ENCODE measurements around the gene CHKA. TPM values are rescaled to one million over a fixed set of nuclear protein-coding genes. Genes with fewer than 3 reads are reported as not detected.

Gene CHKA
- total RNA-seq, 5 donors from 2014 or later (not counting 1 experiment from before 2014, with no cell fraction given), result 4.4 to 19.4 (median 7.6) TPM

GRCh38 chr11:68042219-68043028 is 78.8 kb downstream of the CHKA start:
- Mint-ChIP-seq H3K36me3 (peaks cover 2% of the 10 kb centered on the region), H3K4me3 (peak overlapping the region in 1 of 3 donors; percentile 93), H3K27me3 (no peaks in the 10 kb centered on the region), H3K9me3 (no peaks in the 10 kb centered on the region), H3K27ac (peak overlapping the region in 1 of 2 donors; percentile 64), H3K4me1 (peaks cover 13 to 19% (median 13%) of the 10 kb centered on the region in 3 donors)
- H3K36me3 ChIP-seq (ENCODE audit: control insufficient read depth in 2 of 2, extremely low read depth in 1 of 2, insufficient read depth in 1 of 2, low read length in 1 of 2), result peaks cover 6 to 47% of the 10 kb centered on the region in 2 donors
- ATAC-seq (replicated peaks in 1 of 4), result no peak
- no peak for DNase-seq
- H3K4me3 ChIP-seq (ENCODE audit: control insufficient read depth in 1 of 2, extremely low read depth in 1 of 2, low read length in 1 of 2), result no peak overlapping the region
- POLR2A ChIA-PET, result no interaction called here
- H3K27me3 ChIP-seq (replicated peaks in 1 of 2; ENCODE audit: control insufficient read depth in 2 of 2, extremely low read depth in 1 of 2, insufficient read depth in 2 of 2, low read length in 1 of 2), result no peaks in the 10 kb centered on the region
- no peak overlapping the region for H3K27ac ChIP-seq (ENCODE audit: low read length)
- 98% methylated on average over 18 of the region's 27 CpGs for WGBS (ENCODE audit: insufficient coverage)
- CTCF ChIA-PET, result no interaction called here
- no peaks in the 10 kb centered on the region for H3K9me3 ChIP-seq
- peaks cover 4 to 54% of the 10 kb centered on the region in 2 experiments for H3K4me1 ChIP-seq (ENCODE audit: control insufficient read depth in 1 of 2, extremely low read depth in 1 of 2, insufficient read depth in 2 of 2, low read length in 2 of 2)

- H3K4me3 ChIP-seq (ENCODE audit: control insufficient read depth in 1 of 2, extremely low read depth in 1 of 2, low read length in 1 of 2), result no peak overlapping the region
- no peaks in the 10 kb centered on the region for H3K9me3 ChIP-seq
- H3K27me3 Mint-ChIP-seq, result no peaks in the 10 kb centered on the region
- ChIA-PET CTCF (no interaction called here), POLR2A (interaction anchor here in 1 of 2 donors (0.6 kb wide), 1 partner anchor 49 kb away, joined by 4 read pairs; no protein-coding TSS in a partner anchor)
- H3K27ac Mint-ChIP-seq, result peak overlapping the region; percentile 73 to 83
- peak overlapping the region in 2 of 3 donors; percentile 49 to 93 for H3K4me3 Mint-ChIP-seq
- no peaks in the 10 kb centered on the region for H3K9me3 Mint-ChIP-seq
- 81% methylated on average over 10 of the region's 12 CpGs for WGBS (ENCODE audit: insufficient coverage)
- H3K4me1 Mint-ChIP-seq, result peaks cover 20 to 26% (median 20%) of the 10 kb centered on the region in 3 donors
- H3K36me3 Mint-ChIP-seq, result no peaks in the 10 kb centered on the region
- DNase-seq (no peak), ATAC-seq (replicated peaks in 1 of 4) (no peak)
- peaks cover 6 to 44% of the 10 kb centered on the region in 2 donors for H3K36me3 ChIP-seq (ENCODE audit: control insufficient read depth in 2 of 2, extremely low read depth in 1 of 2, insufficient read depth in 1 of 2, low read length in 1 of 2)
- H3K27ac ChIP-seq (ENCODE audit: low read length), result peak overlapping the region; percentile 79
- no peaks in the 10 kb centered on the region for H3K27me3 ChIP-seq (replicated peaks in 1 of 2; ENCODE audit: control insufficient read depth in 2 of 2, extremely low read depth in 1 of 2, insufficient read depth in 2 of 2, low read length in 1 of 2)
- H3K4me1 ChIP-seq (ENCODE audit: control insufficient read depth in 1 of 2, extremely low read depth in 1 of 2, insufficient read depth in 2 of 2, low read length in 2 of 2), result peaks cover 4 to 61% of the 10 kb centered on the region in 2 experiments
These were observed 79.5 kb downstream of the CHKA start for GRCh38 chr11:68041617-68042218.

DNA sequence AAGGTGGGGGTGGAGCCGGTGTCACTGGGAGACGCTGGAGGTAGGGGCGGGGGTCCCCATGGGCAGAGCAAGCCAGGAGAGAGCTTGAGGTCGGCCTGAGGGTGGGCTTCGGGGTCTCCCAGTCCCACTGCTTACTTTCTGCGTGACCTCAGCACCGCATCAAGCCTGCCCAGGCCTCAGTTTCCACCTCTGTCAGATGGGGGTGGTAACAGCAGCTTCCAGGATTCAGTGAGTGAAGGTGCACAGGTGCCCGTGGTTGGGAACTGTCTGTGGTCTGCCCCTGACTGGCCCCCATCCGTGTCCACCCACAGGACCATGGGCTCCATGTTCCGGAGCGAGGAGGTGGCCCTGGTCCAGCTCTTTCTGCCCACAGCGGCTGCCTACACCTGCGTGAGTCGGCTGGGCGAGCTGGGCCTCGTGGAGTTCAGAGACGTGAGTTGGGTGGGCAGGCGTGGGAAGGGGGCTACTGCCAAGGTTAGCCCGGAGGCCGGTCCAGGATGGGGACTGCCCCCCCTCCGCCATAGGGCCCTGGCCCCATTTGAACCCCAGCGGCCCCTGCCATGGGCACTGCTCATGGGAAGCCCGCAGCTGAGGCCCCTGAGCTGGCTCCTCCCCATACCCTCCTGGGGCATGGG is 80.1 kb downstream of the CHKA start:
- Mint-ChIP-seq H3K27me3 (no peaks in the 10 kb centered on the region), H3K27ac (peak overlapping the region; percentile 91 to 94), H3K9me3 (no peaks in the 10 kb centered on the region), H3K36me3 (no peaks in the 10 kb centered on the region), H3K4me1 (peaks cover 21 to 32% (median 21%) of the 10 kb centered on the region in 3 donors), H3K4me3 (peak overlapping the region; percentile 84 to 93 (median 89))
- ATAC-seq (replicated peaks in 1 of 4), result no peak
- CTCF ChIA-PET, result no interaction called here
- Histone ChIP-seq H3K27ac (ENCODE audit: low read length) (peak overlapping the region; percentile 79), H3K4me3 (ENCODE audit: control insufficient read depth in 1 of 2, extremely low read depth in 1 of 2, low read length in 1 of 2) (peak overlapping the region; percentile 60 to 93), H3K9me3 (no peaks in the 10 kb centered on the region), H3K4me1 (ENCODE audit: control insufficient read depth in 1 of 2, extremely low read depth in 1 of 2, insufficient read depth in 2 of 2, low read length in 2 of 2) (peaks cover 4 to 67% of the 10 kb centered on the region in 2 experiments), H3K27me3 (replicated peaks in 1 of 2; ENCODE audit: control insufficient read depth in 2 of 2, extremely low read depth in 1 of 2, insufficient read depth in 2 of 2, low read length in 1 of 2) (no peaks in the 10 kb centered on the region), H3K36me3 (ENCODE audit: control insufficient read depth in 2 of 2, extremely low read depth in 1 of 2, insufficient read depth in 1 of 2, low read length in 1 of 2) (peaks cover 6 to 38% of the 10 kb centered on the region in 2 donors)
- no peak for DNase-seq
- POLR2A ChIA-PET, result interaction anchor here in 1 of 2 donors (0.6 kb wide), 1 partner anchor 50 kb away, joined by 4 read pairs; no protein-coding TSS in a partner anchor
- 78% methylated on average over 15 of the region's 23 CpGs for WGBS (ENCODE audit: insufficient coverage)

- peak overlapping the region; percentile 79 for H3K27ac ChIP-seq (ENCODE audit: low read length)
- H3K9me3 ChIP-seq, result no peaks in the 10 kb centered on the region
- H3K4me3 Mint-ChIP-seq, result peak overlapping the region; percentile 84 to 93 (median 89)
- peak overlapping the region; percentile 60 to 93 for H3K4me3 ChIP-seq (ENCODE audit: control insufficient read depth in 1 of 2, extremely low read depth in 1 of 2, low read length in 1 of 2)
- peaks cover 21 to 38% (median 21%) of the 10 kb centered on the region in 3 donors for H3K4me1 Mint-ChIP-seq
- ChIA-PET CTCF (interaction anchor here in 1 of 2 donors (0.7 kb wide), 1 partner anchor 813 kb away, joined by 3 read pairs; no protein-coding TSS in a partner anchor), POLR2A (no interaction called here)
- peaks cover 4 to 34% of the 10 kb centered on the region in 2 donors for H3K36me3 ChIP-seq (ENCODE audit: control insufficient read depth in 2 of 2, extremely low read depth in 1 of 2, insufficient read depth in 1 of 2, low read length in 1 of 2)
- peak in 32 of 35 experiments; percentile 18 to 65 (median 42) for DNase-seq
- H3K27ac Mint-ChIP-seq, result peak overlapping the region; percentile 91 to 94
- WGBS (ENCODE audit: insufficient coverage), result 0% methylated on average over 13 of the region's 22 CpGs
- peak; percentile 46 to 65 (median 48) for ATAC-seq (replicated peaks in 1 of 4)
- no peaks in the 10 kb centered on the region for H3K27me3 Mint-ChIP-seq
- no peaks in the 10 kb centered on the region for H3K27me3 ChIP-seq (replicated peaks in 1 of 2; ENCODE audit: control insufficient read depth in 2 of 2, extremely low read depth in 1 of 2, insufficient read depth in 2 of 2, low read length in 1 of 2)
- no peaks in the 10 kb centered on the region for H3K9me3 Mint-ChIP-seq
- no peaks in the 10 kb centered on the region for H3K36me3 Mint-ChIP-seq
- peaks cover 4 to 73% of the 10 kb centered on the region in 2 experiments for H3K4me1 ChIP-seq (ENCODE audit: control insufficient read depth in 1 of 2, extremely low read depth in 1 of 2, insufficient read depth in 2 of 2, low read length in 2 of 2)
These were observed 80.9 kb downstream of the CHKA start for GRCh38 chr11:68040101-68040956.

DNA sequence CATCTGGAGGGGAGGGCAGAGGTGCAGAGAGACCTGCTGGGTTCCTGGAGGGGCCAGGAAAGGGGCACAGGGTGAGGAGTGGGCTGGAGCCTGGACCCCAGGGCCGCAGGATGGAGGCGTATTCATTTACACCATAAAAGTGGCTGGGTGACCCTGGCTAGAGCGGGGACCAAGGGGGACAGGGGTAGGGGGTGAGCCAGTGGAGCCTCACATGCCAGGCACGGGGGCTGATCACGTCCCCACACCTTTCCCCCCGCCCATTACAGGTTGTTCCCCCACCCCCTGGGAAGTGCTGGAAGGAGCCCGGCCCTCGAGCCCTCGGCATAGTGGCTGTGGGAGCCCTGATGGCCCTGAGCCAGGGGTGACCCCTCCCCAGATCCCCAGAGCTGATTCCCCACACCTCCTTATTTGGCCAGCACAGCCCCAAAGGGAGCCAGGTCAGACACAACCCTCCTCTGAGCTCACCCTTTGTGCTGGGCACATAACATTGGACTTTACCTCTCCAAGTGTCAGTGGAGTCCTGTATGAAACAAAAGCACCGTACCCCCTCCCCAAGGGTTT is 81.6 kb downstream of the CHKA start:
- POLR2A ChIA-PET, result no interaction called here
- H3K4me1 Mint-ChIP-seq, result peaks cover 21 to 40% (median 21%) of the 10 kb centered on the region in 3 donors
- Histone ChIP-seq H3K4me3 (ENCODE audit: control insufficient read depth in 1 of 2, extremely low read depth in 1 of 2, low read length in 1 of 2) (peak overlapping the region; percentile 80 to 93), H3K27ac (ENCODE audit: low read length) (peak overlapping the region; percentile 81), H3K36me3 (ENCODE audit: control insufficient read depth in 2 of 2, extremely low read depth in 1 of 2, insufficient read depth in 1 of 2, low read length in 1 of 2) (peaks cover 4 to 29% of the 10 kb centered on the region in 2 donors), H3K27me3 (replicated peaks in 1 of 2; ENCODE audit: control insufficient read depth in 2 of 2, extremely low read depth in 1 of 2, insufficient read depth in 2 of 2, low read length in 1 of 2) (no peaks in the 10 kb centered on the region), H3K4me1 (ENCODE audit: control insufficient read depth in 1 of 2, extremely low read depth in 1 of 2, insufficient read depth in 2 of 2, low read length in 2 of 2) (peaks cover 4 to 73% of the 10 kb centered on the region in 2 experiments), H3K9me3 (no peaks in the 10 kb centered on the region)
- no peaks in the 10 kb centered on the region for H3K36me3 Mint-ChIP-seq
- peak overlapping the region; percentile 91 to 94 for H3K27ac Mint-ChIP-seq
- 7% methylated on average over 3 of the region's 10 CpGs for WGBS (ENCODE audit: insufficient coverage)
- no peaks in the 10 kb centered on the region for H3K27me3 Mint-ChIP-seq
- ATAC-seq (replicated peaks in 1 of 4), result peak in 3 of 4 experiments; percentile 2 to 11 (median 4)
- peak in 1 of 35 experiments; percentile 26 for DNase-seq
- CTCF ChIA-PET, result interaction anchor here in 1 of 2 donors (0.7 kb wide), 1 partner anchor 812 kb away, joined by 3 read pairs; no protein-coding TSS in a partner anchor
- H3K9me3 Mint-ChIP-seq, result no peaks in the 10 kb centered on the region
- H3K4me3 Mint-ChIP-seq, result peak overlapping the region; percentile 84 to 93 (median 89)
